Dendritic cell treated with granulocyte-macrophage colony-stimulating factor and Interleukin-4, amounts not matched to agents 40 ng/mL and 50 ng/mL, for 4 days (primary cell): ENCODE data around the gene ZNF544.
"Not testable (repeated sequence)": the region's sequence is repeated elsewhere in the genome, so short reads cannot be mapped to it uniquely, and the experiment has no call there.

Source experiments
- H3K27ac Mint-ChIP-seq: one replicate; pipeline ENCODE4 v1.8.0; 2022; ENCODE audit warnings: mild to moderate bottlenecking, mixed read lengths
- H3K27me3 Mint-ChIP-seq: one replicate; pipeline ENCODE4 v1.8.0; 2022; ENCODE audit warnings: mild to moderate bottlenecking, mixed read lengths
- H3K36me3 Mint-ChIP-seq: one replicate; pipeline ENCODE4 v1.8.0; 2022; ENCODE audit warnings: low read depth, mixed read lengths
- H3K4me1 Mint-ChIP-seq: one replicate; pipeline ENCODE4 v1.8.0; 2022; ENCODE audit warnings: low read depth, mixed read lengths
- H3K4me3 Mint-ChIP-seq: one replicate; pipeline ENCODE4 v1.8.0; 2022; ENCODE audit warnings: mild to moderate bottlenecking, moderate library complexity, mixed read lengths
- H3K9me3 Mint-ChIP-seq: one replicate; pipeline ENCODE4 v1.8.0; 2022; ENCODE audit warnings: mixed read lengths
- intact Hi-C: fragments of 100-400 bp; cut with micrococcal nuclease; formaldehyde crosslinking; loops from one replicate; pipeline ENCODE4 v1.15.0; 2022

ZNF544 gene

DNA sequence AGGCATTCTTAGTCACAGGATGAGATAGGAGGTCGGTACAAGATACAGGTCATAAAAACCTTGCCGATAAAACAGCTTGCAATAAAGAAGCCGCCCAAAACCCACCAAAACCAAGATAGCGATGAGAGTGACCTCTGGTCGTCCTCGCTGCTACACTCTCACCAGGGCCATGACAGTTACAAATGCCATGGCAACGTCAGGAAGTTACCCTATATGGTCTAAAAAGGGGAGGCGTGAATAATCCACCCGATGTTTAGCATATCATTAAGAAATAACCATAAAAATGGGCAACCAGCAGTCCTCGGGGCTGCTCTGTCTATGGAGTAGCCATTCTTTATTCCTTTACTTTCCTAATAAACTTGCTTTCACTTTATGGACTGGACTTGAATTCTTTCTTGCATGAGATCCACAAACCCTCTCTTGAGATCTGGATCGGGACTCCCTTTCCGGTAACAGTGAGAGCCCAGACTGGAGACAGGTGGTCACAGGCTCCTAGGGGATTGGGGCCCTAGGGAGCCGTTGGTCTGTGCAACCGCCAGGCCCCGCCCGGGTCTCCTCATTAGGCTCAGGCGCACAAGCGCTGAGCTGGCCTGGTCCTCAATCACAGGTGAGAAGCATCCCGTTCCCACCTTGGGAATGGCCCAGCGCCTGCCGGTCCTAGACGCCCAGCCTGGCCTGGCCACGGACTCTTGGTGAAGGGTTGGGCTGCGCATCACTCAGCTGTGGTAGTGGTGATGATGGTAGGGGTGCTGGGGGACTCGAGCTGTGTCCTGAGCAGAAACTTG, 10.9 kb upstream of the ZNF544 start:
- H3K36me3 Mint-ChIP-seq: peaks cover 4% of the 10 kb centered on the region
- H3K27ac Mint-ChIP-seq: no peak overlapping the region
- no peaks in the 10 kb centered on the region for H3K27me3 Mint-ChIP-seq
- peaks cover 92% of the 10 kb centered on the region for H3K9me3 Mint-ChIP-seq
- H3K4me1 Mint-ChIP-seq: no peaks in the 10 kb centered on the region
- intact Hi-C loops: no loop called here
- H3K4me3 Mint-ChIP-seq: no peak overlapping the region

DNA sequence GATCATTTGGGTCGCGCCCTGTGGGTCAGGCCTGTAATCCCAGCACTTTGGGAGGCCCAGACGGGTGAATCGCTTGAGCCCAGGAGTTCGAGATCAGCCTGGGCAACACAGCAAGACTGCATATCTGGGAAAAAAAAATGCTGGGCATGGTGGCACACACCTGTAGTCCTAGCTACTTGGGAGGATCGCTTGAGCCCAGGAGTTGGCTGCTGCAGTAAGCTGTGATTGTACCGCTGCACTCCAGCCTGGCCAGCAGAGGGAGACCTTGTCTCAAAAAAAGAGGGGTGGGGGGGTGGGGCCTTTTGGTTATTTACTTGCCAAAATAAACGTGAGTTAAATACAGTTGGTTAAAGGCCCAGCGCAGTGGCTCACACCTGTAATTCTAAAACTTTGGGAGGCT, 9.8 kb upstream of the ZNF544 start:
- Mint-ChIP-seq H3K27me3 (no peaks in the 10 kb centered on the region), H3K36me3 (no peaks in the 10 kb centered on the region), H3K4me1 (no peaks in the 10 kb centered on the region), H3K27ac (no peak overlapping the region), H3K9me3 (peaks cover 92% of the 10 kb centered on the region), H3K4me3 (no peak overlapping the region)
- intact Hi-C loops: no loop called here

DNA sequence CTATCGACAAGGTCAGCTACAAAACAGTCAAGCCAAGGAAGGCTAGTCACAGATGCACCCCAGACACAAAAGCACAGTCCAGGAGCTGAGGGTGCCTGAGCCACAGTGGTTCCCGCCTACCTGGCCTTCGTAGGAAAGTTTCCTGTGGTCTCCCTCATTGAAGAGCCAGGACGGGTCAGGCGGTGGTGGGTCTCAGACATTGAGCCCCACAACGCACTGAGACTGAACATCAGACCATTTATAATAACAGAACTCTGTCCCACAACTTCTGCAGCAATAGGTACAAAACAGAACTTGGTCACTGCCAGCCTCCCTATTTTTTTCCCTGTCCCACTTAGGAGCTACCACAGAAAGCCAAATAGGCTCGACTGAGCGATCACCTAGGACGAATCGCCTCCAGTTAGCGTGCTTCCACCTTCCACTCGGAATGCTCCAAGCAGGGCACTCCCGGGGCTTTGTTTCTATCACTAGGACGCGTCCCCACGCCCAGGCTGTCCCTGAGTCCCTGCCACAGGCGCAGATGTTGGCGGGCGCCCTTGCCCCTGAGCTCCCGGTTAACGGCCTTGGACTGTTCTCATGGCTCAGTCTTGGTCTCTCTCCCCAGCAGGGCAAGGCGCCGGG, 640 bp upstream of the ZNF544 start:
- H3K9me3 Mint-ChIP-seq: peaks cover 66% of the 10 kb centered on the region

DNA sequence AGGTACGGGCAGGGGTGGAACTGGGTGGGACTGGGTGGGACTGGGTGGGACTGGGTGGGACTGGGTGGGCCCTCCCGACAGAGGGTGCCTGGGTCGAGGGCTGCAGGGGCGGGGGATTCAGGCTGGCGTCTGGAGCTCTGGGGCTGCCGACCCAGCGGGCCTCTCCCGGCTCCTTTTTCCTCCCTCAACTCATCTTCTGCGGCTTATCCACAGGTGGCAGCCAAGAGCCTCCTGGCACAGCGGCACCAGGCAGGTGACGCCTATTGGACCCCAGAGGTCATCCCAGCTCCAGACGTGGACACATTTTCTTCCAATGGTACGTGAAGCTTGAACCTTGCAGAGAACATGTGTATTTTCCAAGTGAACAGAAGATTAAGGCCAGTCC, 533 bp downstream of the ZNF544 start:
- H3K9me3 Mint-ChIP-seq: peaks cover 66% of the 10 kb centered on the region
- intact Hi-C loops: loop anchor here (5.0 kb wide), 1 partner anchor 63 kb away; no protein-coding TSS in a partner anchor
- H3K4me3 Mint-ChIP-seq: peak overlapping the region; percentile 95
- H3K4me1 Mint-ChIP-seq: peaks cover 30% of the 10 kb centered on the region
- peaks cover 61% of the 10 kb centered on the region for H3K36me3 Mint-ChIP-seq
- H3K27ac Mint-ChIP-seq: peak overlapping the region; percentile 88
- H3K27me3 Mint-ChIP-seq: no peaks in the 10 kb centered on the region

More for the DNA sequence above, 640 bp upstream of the ZNF544 start:
- peaks cover 30% of the 10 kb centered on the region for H3K4me1 Mint-ChIP-seq
- H3K27ac Mint-ChIP-seq: peak overlapping the region; percentile 88
- peak overlapping the region; percentile 95 for H3K4me3 Mint-ChIP-seq
- intact Hi-C loops: loop anchor here (5.0 kb wide), 1 partner anchor 64 kb away; no protein-coding TSS in a partner anchor
- H3K36me3 Mint-ChIP-seq: peaks cover 49% of the 10 kb centered on the region
- H3K27me3 Mint-ChIP-seq: no peaks in the 10 kb centered on the region

DNA sequence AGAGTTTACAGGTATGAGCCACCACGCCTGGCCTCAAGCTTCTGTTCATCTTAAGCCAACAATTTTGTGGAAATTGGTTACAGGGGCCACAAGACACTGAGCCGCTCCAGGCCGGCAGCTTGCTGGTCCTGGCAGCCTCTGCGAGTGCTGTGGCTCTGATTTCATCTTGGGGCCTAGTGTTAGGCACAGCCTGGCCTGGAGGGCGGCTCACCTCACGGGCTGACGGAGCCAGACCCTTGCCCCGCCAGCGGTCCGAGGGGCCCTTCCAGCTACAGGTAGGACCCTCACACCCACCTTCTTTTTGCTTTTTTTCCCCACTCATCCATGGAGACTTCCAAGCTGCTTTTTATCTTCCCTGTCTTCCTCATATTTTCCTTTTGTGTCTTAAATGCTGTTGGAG, 8.6 kb downstream of the ZNF544 start:
- Mint-ChIP-seq H3K4me1 (no peaks in the 10 kb centered on the region), H3K4me3 (no peak overlapping the region), H3K36me3 (peaks cover 95% of the 10 kb centered on the region), H3K9me3 (peaks cover 93% of the 10 kb centered on the region), H3K27me3 (no peaks in the 10 kb centered on the region), H3K27ac (no peak overlapping the region)
- intact Hi-C loops: no loop called here

DNA sequence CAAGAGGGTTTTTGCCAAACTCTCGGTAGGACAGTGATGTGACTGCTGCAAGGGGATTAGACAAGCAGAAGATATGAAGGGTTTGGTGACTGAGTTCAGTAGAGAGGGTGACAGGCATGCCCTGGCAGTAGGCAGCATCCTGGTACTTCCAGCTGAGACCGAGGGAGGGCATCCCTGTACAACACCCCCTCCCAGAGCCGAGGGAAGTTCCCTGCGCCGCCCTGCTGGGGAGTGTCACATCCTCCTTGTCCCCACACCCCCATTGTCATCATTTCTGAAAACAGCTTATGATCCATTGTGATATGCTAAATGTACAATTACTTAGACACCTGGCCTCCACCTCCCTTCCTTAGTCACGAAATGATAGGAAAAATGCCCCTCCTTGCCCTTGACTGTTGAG, 14.6 kb downstream of the ZNF544 start:
- Mint-ChIP-seq H3K36me3 (peaks cover 100% of the 10 kb centered on the region), H3K4me1 (no peaks in the 10 kb centered on the region), H3K27ac (no peak overlapping the region), H3K9me3 (peaks cover 99% of the 10 kb centered on the region), H3K4me3 (no peak overlapping the region), H3K27me3 (no peaks in the 10 kb centered on the region)
- intact Hi-C loops: no loop called here

DNA sequence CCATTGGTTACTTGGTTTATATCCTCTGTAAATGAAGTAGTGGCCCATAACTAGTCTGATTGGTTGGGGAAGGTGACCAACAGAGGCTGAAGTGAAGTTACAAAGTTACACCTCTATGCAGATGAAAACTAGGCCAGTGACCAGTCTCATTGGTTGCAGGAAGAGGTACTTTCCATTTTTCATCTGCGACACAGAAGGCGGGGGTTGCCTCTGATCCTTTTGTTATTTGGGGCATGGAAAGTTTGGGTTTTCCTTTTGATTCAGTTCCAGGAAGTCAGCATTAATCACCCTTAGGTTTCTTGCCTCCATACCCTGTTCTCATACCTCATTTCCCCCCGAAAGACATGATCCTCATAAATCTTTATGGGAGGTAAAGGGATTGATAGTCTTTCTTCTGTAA, 20.2 kb downstream of the ZNF544 start:
- Mint-ChIP-seq H3K27me3 (no peaks in the 10 kb centered on the region), H3K36me3 (peaks cover 100% of the 10 kb centered on the region), H3K9me3 (peaks cover 92% of the 10 kb centered on the region), H3K4me3 (no peak overlapping the region), H3K4me1 (no peaks in the 10 kb centered on the region), H3K27ac (no peak overlapping the region)
- intact Hi-C loops: no loop called here

DNA sequence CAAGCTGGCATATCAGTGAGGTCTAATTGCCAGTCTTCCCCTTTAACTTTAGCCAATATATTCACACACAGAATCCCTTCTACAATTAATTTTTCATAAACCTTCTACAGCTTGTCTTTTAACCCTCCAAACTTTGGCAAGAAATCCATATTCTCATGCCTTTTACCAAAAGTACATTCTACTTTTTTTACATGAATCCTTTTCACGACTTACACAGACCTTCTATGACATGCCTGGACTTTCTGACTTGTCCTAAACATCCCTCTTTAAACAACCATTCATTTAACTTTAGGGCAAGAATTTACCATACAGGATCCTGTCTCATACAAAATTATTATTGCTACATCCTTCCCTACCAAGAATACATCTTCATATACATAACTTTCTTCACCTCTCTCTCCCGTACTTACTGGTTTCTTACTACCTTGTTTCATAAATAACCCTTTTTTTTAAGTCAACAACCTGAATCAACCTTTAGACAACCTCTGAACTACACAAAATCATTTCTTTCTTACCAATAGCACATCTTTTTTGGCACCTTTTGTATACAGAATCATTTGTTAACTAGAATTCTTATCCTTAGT, 23.5 kb downstream of the ZNF544 start:
- intact Hi-C loops: no loop called here
- Mint-ChIP-seq H3K27ac (no peak overlapping the region), H3K4me1 (no peaks in the 10 kb centered on the region), H3K27me3 (no peaks in the 10 kb centered on the region), H3K36me3 (peaks cover 100% of the 10 kb centered on the region), H3K9me3 (peaks cover 92% of the 10 kb centered on the region), H3K4me3 (no peak overlapping the region)

DNA sequence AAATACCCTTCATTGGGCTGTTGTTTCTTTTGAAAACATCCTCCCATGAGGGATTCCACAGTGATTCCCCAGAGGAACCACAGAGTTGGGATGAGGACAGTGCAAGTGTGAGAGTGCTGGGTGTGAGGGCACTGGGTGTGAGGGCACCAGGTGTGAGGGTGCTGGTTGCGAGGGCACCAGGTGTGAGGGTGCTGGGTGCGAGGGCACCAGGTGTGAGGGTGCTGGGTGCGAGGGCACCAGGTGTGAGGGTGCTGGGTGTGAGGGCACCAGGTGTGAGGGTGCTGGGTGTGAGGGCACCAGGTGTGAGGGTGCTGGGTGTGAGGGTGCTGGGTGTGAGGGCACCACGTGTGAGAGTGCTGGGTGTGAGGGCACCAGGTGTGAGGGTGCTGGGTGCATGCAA, 29.5 kb downstream of the ZNF544 start:
- H3K4me1 Mint-ChIP-seq, H3K27me3 Mint-ChIP-seq, H3K27ac Mint-ChIP-seq, intact Hi-C loops, H3K4me3 Mint-ChIP-seq: not testable (repeated sequence)
- peaks cover 95% of the 10 kb centered on the region for H3K9me3 Mint-ChIP-seq
- H3K36me3 Mint-ChIP-seq: peaks cover 100% of the 10 kb centered on the region

DNA sequence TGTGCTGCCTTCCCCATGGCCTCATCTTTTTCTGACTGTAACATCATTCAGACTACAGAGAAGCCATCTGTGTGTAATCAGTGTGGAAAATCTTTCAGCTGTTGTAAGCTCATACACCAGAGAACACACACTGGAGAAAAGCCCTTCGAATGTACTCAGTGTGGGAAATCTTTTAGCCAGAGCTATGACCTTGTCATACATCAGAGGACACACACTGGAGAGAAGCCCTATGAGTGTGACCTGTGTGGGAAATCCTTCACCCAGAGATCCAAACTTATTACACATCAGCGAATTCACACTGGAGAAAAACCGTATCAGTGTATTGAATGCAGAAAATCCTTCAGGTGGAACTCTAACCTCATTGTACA, 32.9 kb downstream of the ZNF544 start:
- peaks cover 100% of the 10 kb centered on the region for H3K36me3 Mint-ChIP-seq

DNA sequence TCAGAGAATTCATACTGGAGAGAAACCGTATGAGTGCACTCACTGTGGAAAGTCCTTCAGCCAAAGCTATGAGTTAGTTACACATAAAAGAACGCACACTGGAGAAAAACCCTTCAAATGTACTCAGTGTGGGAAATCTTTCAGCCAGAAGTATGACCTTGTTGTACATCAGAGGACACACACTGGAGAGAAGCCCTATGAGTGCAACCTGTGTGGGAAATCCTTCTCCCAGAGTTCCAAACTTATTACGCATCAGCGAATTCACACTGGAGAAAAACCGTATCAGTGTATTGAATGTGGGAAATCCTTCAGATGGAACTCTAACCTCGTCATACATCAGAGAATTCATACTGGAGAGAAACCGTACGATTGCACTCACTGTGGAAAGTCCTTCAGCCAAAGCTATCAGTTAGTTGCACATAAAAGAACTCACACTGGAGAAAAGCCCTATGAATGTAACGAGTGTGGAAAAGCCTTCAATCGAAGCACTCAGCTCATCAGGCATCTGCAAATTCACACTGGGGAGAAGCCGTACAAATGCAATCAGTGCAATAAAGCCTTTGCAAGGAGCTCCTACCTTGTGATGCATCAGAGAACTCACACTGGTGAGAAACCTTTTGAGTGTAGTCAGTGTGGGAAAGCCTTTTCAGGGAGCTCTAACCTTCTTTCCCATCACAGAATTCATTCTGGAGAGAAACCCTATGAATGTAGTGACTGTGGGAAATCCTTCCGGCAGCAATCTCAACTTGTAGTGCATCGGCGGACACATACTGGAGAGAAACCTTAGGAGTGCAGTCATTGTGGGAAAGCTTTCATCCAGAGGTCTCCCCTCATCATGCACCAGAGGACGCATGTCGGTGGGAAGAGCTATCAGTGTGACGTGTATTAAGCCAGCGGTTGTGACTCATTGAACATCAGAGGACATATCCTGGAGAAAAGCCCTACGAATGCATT, 33.5 kb downstream of the ZNF544 start:
- intact Hi-C loops: no loop called here
- no peaks in the 10 kb centered on the region for H3K27me3 Mint-ChIP-seq
- H3K4me1 Mint-ChIP-seq: no peaks in the 10 kb centered on the region
- H3K4me3 Mint-ChIP-seq: no peak overlapping the region
- no peak overlapping the region for H3K27ac Mint-ChIP-seq
- H3K36me3 Mint-ChIP-seq: peaks cover 100% of the 10 kb centered on the region
- H3K9me3 Mint-ChIP-seq: peaks cover 91% of the 10 kb centered on the region

More for the DNA sequence above, 32.9 kb downstream of the ZNF544 start:
- H3K4me3 Mint-ChIP-seq: no peak overlapping the region
- intact Hi-C loops: no loop called here
- H3K27me3 Mint-ChIP-seq: no peaks in the 10 kb centered on the region
- H3K4me1 Mint-ChIP-seq: no peaks in the 10 kb centered on the region
- no peak overlapping the region for H3K27ac Mint-ChIP-seq
- peaks cover 92% of the 10 kb centered on the region for H3K9me3 Mint-ChIP-seq

DNA sequence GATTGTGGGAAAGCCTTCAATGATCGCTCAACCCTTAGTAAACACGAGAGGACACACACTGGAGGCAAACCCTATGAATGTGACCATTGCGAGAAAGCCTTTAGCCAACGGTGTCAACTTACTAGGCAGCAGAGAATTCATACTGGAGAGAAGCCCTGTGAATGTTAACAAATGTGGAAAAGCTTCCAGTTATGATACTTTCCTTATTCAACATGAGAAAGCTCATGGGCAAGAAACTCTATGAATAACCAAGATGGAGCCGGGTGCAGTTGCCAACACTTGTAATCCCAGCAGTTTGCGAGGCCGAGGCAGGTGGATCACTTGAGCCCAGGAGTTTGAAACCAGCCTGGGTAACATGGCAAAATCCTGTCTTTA, 34.2 kb downstream of the ZNF544 start:
- no peaks in the 10 kb centered on the region for H3K27me3 Mint-ChIP-seq
- intact Hi-C loops: no loop called here
- peaks cover 90% of the 10 kb centered on the region for H3K9me3 Mint-ChIP-seq
- H3K36me3 Mint-ChIP-seq: peaks cover 100% of the 10 kb centered on the region
- H3K4me3 Mint-ChIP-seq: no peak overlapping the region
- no peak overlapping the region for H3K27ac Mint-ChIP-seq
- H3K4me1 Mint-ChIP-seq: no peaks in the 10 kb centered on the region

DNA sequence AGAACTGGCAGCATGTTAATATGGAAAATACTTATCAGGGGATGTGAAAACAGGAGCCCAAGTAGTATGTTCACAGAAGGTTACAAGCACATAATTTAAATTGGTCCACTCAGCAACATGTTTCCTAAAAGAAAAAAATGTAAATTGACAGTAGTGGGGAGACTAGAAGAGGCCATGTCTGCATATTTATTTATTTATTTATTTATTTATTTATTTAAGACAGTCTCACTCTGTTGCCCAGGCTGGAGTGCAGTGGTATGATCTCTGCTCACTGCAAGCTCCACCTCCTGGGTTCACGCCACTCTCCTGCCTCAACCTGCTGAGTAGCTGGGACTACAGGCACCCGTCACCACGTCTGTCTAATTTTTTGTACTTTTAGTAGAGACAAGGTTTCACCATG, 36.4 kb downstream of the ZNF544 start:
- no peaks in the 10 kb centered on the region for H3K27me3 Mint-ChIP-seq
- peaks cover 89% of the 10 kb centered on the region for H3K9me3 Mint-ChIP-seq
- peaks cover 86% of the 10 kb centered on the region for H3K36me3 Mint-ChIP-seq
- H3K4me1 Mint-ChIP-seq: no peaks in the 10 kb centered on the region
- H3K4me3 Mint-ChIP-seq: no peak overlapping the region
- no peak overlapping the region for H3K27ac Mint-ChIP-seq
- intact Hi-C loops: no loop called here

DNA sequence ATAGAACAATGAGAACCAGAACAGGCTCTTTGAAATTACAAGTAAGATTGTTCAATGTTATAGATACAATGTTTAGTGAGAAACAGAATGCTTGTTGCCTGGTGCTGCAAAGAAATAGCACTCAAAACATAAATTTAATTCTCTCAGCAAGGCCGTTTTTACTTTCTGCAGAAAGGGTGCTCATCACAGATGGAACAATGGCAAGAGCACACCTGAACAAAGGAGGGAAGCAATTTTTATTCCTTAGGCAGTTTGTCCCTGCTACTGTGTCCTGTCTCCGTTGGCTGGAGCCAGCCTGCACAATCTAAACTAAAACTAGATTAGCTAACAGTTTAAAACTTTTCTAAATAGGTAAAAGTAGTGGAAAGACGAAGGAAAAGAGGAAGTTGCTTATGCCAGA, 39.6 kb downstream of the ZNF544 start:
- Mint-ChIP-seq H3K4me1 (no peaks in the 10 kb centered on the region), H3K27me3 (no peaks in the 10 kb centered on the region), H3K27ac (no peak overlapping the region), H3K36me3 (peaks cover 86% of the 10 kb centered on the region), H3K4me3 (no peak overlapping the region), H3K9me3 (peaks cover 85% of the 10 kb centered on the region)
- intact Hi-C loops: no loop called here
